Body of pancreas (tissue), 4 donors: ENCODE results near the gene FBXO8. TPM values are rescaled to one million over a fixed set of nuclear protein-coding genes. Genes with fewer than 3 reads are reported as not detected.

Source experiments
- ATAC-seq: fragments of 150-250 bp; one replicate; pipeline ENCODE4 v1.9.1; 2016
- DNase-seq, 4 donors: peaks; one replicate each; pipeline ENCODE4 v3.0.0-alpha.2; 2019
- H3K27ac ChIP-seq, 4 donors: fragments of 200-600 bp; sonication (generic); 1 replicate in 3 of 4; 2 replicates in 1 of 4; pipeline versions ENCODE4 v1.5.1 to v1.6.1; 2016 to 2019; ENCODE audit warnings: mild to moderate bottlenecking in 1 of 4, mixed read lengths in 1 of 4, moderate library complexity in 1 of 4
- H3K27me3 ChIP-seq, 2 donors: fragments of 200-600 bp; sonication (generic); one replicate each; pipeline ENCODE4 v1.6.0; 2016; ENCODE audit warnings: mild to moderate bottlenecking in 1 of 2
- H3K36me3 ChIP-seq, 2 donors: fragments of 200-600 bp; sonication (generic); replicated peaks in 1 of 2; 2 replicates each; pipeline ENCODE4 v1.5.1; 2016; ENCODE audit warnings: low read depth in 2 of 2; ENCODE audit not compliant: insufficient read depth in 1 of 2
- H3K4me1 ChIP-seq: fragments of 200-600 bp; sonication (generic); one replicate; pipeline ENCODE4 v1.6.0; 2016
- H3K4me3 ChIP-seq, 2 donors: fragments of 200-600 bp; sonication (generic); 1 replicate in 1 of 2; 2 replicates in 1 of 2; pipeline ENCODE4 v1.5.1; 2016 to 2019
- H3K9me3 ChIP-seq, 3 donors: fragments of 200-600 bp; sonication (generic); 1 replicate in 2 of 3; 2 replicates in 1 of 3; pipeline ENCODE4 v1.5.1; 2016
- CTCF ChIP-seq, 7 experiments: fragments of 450-650 bp in 4 of 7; fragments of 200-600 bp in 3 of 7; sonication (generic) in 3 of 7; IDR thresholded peaks; one replicate each; pipeline ENCODE4 v1.5.1; 2016 to 2019; ENCODE audit warnings: antibody characterized with exemption in 7 of 7
- POLR2A ChIP-seq, 3 donors: fragments of 450-650 bp; IDR thresholded peaks; one replicate each; pipeline ENCODE4 v1.6.1; 2016; ENCODE audit warnings: antibody characterized with exemption in 3 of 3, mild to moderate bottlenecking in 2 of 3
- WGBS, 2 donors: methylation state at CpG; one replicate each; pipeline ENCODE4 v1.1.5; 2017; 5-methylcytosine and 5-hydroxymethylcytosine counted together
- intact Hi-C: fragments of 100-400 bp; cut with DNase I; formaldehyde crosslinking; loops from one replicate; pipeline ENCODE4 v1.15.1; 2023
- total RNA-seq, 2 donors: library from RNA; depleted of rRNA; stranded (reverse); fragments of >200 nt; gene quantifications; one replicate each; pipeline ENCODE4 v1.1.0, GENCODE V29; 2016

FBXO8 gene
- total RNA-seq, 2 donors from 2014 or later: 3.6 to 12.5 TPM

GRCh38 chr4:174241162-174241561 lies 42.3 kb downstream of the FBXO8 start:
- H3K27ac ChIP-seq: no peak overlapping the region
- no peaks in the 10 kb centered on the region for H3K9me3 ChIP-seq
- ATAC-seq (no peak), DNase-seq (no peak)
- no peaks in the 10 kb centered on the region for H3K27me3 ChIP-seq
- H3K4me3 ChIP-seq: no peak overlapping the region
- TF ChIP-seq POLR2A (IDR thresholded peaks at IDR 0.05) (no peak), CTCF (IDR thresholded peaks at IDR 0.05) (no peak)
- H3K36me3 ChIP-seq: no peaks in the 10 kb centered on the region
- 87 to 88% methylated on average over 3 of the region's 3 CpGs for WGBS, 2 donors
- no peaks in the 10 kb centered on the region for H3K4me1 ChIP-seq
- intact Hi-C loops: no loop called here

- H3K4me3 ChIP-seq: no peak overlapping the region
- H3K9me3 ChIP-seq: no peaks in the 10 kb centered on the region
- TF ChIP-seq CTCF (IDR thresholded peaks at IDR 0.05) (no peak), POLR2A (IDR thresholded peaks at IDR 0.05) (no peak)
- intact Hi-C loops: no loop called here
- WGBS, 2 donors: 75 to 79% methylated on average over 3 of the region's 3 CpGs
- ATAC-seq (no peak), DNase-seq (no peak)
- H3K36me3 ChIP-seq: no peaks in the 10 kb centered on the region
- no peaks in the 10 kb centered on the region for H3K27me3 ChIP-seq
- no peak overlapping the region for H3K27ac ChIP-seq
- H3K4me1 ChIP-seq: no peaks in the 10 kb centered on the region
These were observed 47.1 kb downstream of the FBXO8 start for GRCh38 chr4:174236359-174236758.

- TF ChIP-seq CTCF (IDR thresholded peaks at IDR 0.05) (no peak), POLR2A (IDR thresholded peaks at IDR 0.05) (no peak)
- no peaks in the 10 kb centered on the region for H3K9me3 ChIP-seq
- no peak overlapping the region for H3K4me3 ChIP-seq
- H3K27me3 ChIP-seq: no peaks in the 10 kb centered on the region
- no peaks in the 10 kb centered on the region for H3K36me3 ChIP-seq
- WGBS, 2 donors: 75% methylated on average over 4 of the region's 4 CpGs
- DNase-seq (no peak), ATAC-seq (no peak)
- no peaks in the 10 kb centered on the region for H3K4me1 ChIP-seq
- H3K27ac ChIP-seq: no peak overlapping the region
- intact Hi-C loops: no loop called here
These were observed 52.8 kb downstream of the FBXO8 start for GRCh38 chr4:174230680-174231079.

GRCh38 chr4:174230148-174230547 lies 53.3 kb downstream of the FBXO8 start:
- H3K9me3 ChIP-seq: no peaks in the 10 kb centered on the region
- no peaks in the 10 kb centered on the region for H3K27me3 ChIP-seq
- TF ChIP-seq CTCF (IDR thresholded peaks at IDR 0.05) (no peak), POLR2A (IDR thresholded peaks at IDR 0.05) (no peak)
- intact Hi-C loops: no loop called here
- no peaks in the 10 kb centered on the region for H3K4me1 ChIP-seq
- H3K4me3 ChIP-seq: no peak overlapping the region
- ATAC-seq (no peak), DNase-seq (no peak)
- H3K27ac ChIP-seq: no peak overlapping the region
- H3K36me3 ChIP-seq: no peaks in the 10 kb centered on the region

- 28 to 34% methylated on average over 2 of the region's 2 CpGs for WGBS, 2 donors
- no peak for TF ChIP-seq CTCF (IDR thresholded peaks at IDR 0.05)
- no peak for TF ChIP-seq POLR2A (IDR thresholded peaks at IDR 0.05)
- Histone ChIP-seq H3K27me3 (no peaks in the 10 kb centered on the region), H3K36me3 (no peaks in the 10 kb centered on the region), H3K4me1 (no peaks in the 10 kb centered on the region), H3K4me3 (no peak overlapping the region), H3K9me3 (no peaks in the 10 kb centered on the region), H3K27ac (no peak overlapping the region)
- no peak for ATAC-seq
- intact Hi-C loops: no loop called here
- DNase-seq: no peak
These were observed 54.5 kb downstream of the FBXO8 start for GRCh38 chr4:174228988-174229387.
